H1 (cell line): ENCODE measurements around the gene LAMC3. TPM values are rescaled to one million over a fixed set of nuclear protein-coding genes. Genes with fewer than 3 reads are reported as not detected.

Experiments
- FOSL1 ChIP-seq: IDR thresholded peaks from 2 replicates; pipeline ENCODE4 v1.6.1; 2011; ENCODE audit warnings: mild to moderate bottlenecking, low read depth, low read length, moderate library complexity; ENCODE audit not compliant: insufficient read depth
- MAX ChIP-seq: IDR thresholded peaks from 2 replicates; pipeline ENCODE4 v1.6.1; 2012; ENCODE audit warnings: inconsistent platforms
- SIRT6 ChIP-seq: IDR thresholded peaks from one replicate; pipeline ENCODE4 v1.7.1; 2012; ENCODE audit warnings: low read length, inconsistent platforms
- polyA plus RNA-seq, 7 experiments: library from polyadenylated mRNA; depleted of rRNA in 3 of 7; stranded (reverse) in 5 of 7; unstranded in 2 of 7; fragments of >200 nt in 5 of 7; fragments of 200-250 nt in 2 of 7; gene quantifications; 1 replicate in 5 of 7; 2 replicates in 1 of 7; 4 replicates in 1 of 7; pipeline versions ENCODE4 v1.2.1 to v1.2.3, GENCODE V29; 2011 to 2013; ENCODE audit warnings: missing spikeins in 2 of 7, mixed read lengths in 2 of 7
- total RNA-seq: library from RNA; stranded (reverse); fragmentation: NEBNext Ultra II Directional; extraction: Animal tissue kit (Norgen Biotek cat#: 25700); gene quantifications from 2 replicates; pipeline ENCODE4 v1.2.1, GENCODE V29; 2021

The LAMC3 gene
- total and polyA plus RNA-seq, 2 of the 8 experiments (the other 6 are each of a cell fraction or from before 2014, with no cell fraction given), result 9.3 to 12.3 TPM

GRCh38 chr9:130977811-130978221, 31.2 kb upstream of the LAMC3 start (continued):
- TF ChIP-seq MAX (no peak), FOSL1 (no peak), SIRT6 (no peak)
